HG02884 (cell line): ENCODE data around the gene COBLL1.

ENCODE experiments used
- ATAC-seq: cut with Tn5 transposase; IDR thresholded peaks from one replicate; pipeline ENCODE4 v1.9.1; 2021; ENCODE audit warnings: mild to moderate bottlenecking, moderate library complexity; ENCODE audit not compliant: unreplicated experiment

The COBLL1 gene

DNA sequence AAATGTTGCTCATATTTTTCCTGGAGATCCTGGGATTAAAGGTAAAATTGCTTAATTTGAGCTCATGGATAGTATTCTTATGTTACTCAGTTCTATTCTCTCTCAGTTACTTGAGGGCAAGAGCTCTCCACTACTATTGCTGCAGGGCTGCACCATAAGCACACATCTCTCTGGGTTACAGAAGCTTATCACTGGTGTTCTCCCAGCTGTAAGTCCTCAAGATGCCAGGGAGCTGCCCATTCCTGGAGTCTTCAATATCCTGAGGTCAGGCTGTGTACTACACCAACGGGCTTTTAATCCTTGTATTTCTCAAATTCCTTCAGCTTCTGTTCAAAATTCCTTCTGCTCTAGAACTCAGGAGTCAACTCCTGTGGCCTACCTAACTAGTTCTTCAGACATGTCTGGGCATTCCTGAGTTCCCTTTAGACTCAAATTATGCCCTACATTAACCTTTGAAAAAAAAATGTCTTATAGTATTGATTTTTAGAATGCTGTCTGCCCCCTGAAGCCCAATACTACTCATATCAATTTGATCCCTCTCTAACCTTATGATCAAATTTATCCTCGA is 17.7 kb upstream of the COBLL1 start:
- no peak for ATAC-seq

DNA sequence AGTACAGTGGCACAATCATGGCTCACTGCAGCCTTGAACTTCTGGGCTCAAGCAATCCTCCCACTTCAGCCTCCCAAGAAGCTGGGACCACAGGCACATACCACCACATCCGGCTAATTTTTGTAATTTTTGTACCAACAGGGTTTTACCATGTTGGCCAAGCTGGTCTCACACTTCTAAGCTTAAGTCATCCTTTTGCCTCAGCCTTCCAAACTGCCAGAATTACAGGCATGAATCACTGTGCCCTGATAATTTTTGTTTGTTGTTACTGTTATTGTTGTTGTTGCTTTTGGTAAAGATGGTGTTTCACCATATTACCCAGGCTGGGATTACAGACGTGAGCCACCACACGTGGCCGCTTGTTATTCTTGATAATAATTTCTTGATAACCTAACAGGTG is 10.5 kb upstream of the COBLL1 start:
- ATAC-seq = no peak

DNA sequence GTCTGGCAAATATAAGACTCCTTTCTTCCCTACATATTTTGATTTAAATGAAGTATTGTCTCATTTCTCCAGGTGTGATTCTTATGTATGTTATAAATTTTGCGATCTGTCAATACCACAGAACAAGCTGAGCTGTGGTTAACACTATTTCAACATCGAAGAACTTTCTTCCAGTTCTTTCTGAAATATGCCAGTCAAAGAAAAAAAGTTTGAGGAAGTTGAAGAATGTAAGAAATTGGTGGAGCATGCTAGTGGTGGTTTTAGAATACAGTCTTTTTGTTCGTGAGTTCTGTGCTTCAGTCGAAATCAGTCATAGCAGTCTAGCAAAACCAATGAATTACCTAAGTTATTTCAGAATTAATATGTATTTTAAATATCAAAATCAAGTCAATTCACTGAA is 8.6 kb upstream of the COBLL1 start:
- ATAC-seq = no peak

DNA sequence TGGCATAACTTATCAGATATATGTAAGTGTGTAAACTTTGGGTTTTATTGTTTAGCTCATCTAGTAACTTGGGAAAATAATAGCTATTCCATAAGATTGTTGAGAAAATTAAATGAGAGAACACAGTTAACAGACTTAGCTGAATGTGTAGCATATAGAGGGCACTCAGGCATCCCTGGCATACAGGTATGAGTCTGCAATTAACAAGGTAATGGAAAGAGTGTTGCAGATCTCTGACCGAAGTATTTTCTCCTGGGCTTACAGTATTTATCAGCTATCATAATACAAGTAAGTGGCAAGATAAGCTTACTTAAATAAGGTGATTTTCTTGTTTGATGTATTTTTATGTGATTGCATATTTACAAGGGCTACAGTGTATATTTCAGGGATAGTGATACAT is 7.9 kb upstream of the COBLL1 start:
- no peak for ATAC-seq

DNA sequence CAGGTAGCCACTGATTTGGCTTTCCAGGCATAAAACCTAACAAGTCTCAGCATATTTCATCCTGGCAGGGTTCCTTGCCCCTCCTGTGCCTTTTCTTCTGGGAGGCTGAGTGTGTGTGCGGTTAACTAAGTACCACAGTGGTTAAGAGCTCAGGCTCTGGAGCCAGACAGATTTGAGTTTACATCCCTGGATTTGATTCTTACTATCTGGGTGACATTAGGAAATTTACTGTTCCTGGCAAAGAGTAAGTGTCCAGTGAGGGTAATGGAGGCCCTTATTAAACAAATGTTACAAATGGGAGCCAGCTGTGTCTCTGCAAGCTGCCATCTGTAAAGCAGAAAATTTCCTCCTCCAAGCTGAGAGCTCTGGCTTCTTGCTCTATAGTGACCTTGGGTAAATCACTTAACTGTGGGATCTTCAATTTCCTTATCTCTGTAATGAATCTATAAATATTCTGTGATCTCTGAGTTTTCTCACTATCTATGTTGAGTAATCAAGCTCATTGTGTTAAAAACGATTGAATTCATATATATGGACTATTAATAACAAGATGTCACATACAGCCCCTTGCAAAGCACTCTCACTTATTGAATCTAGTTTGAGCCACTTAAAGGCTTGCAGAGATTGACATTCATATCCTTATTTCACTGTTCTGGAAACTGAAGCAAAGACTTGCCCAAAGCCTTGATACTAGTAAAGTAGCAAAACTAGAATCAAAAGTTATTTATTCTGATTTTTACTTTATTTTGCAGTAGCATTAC is 6.5 kb upstream of the COBLL1 start:
- no peak for ATAC-seq

DNA sequence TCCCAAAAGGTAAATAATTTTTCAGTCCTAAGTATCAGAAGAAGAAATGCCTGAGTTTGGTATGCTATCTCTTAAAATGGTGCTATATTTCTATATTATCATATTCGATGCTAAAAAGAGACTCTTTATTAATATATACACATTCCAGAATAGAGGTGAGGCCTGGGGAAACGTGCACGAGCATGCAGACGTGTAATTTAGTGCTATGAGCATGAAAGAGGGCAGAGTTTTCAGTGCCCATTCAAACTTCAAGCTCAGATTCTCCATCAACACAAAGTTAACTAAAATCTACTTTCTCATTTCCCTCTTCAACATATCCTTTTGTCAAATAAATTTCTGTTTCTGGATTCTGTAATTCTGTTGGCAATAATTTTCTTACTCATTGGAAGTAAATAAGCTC is 5.7 kb upstream of the COBLL1 start:
- no peak for ATAC-seq

DNA sequence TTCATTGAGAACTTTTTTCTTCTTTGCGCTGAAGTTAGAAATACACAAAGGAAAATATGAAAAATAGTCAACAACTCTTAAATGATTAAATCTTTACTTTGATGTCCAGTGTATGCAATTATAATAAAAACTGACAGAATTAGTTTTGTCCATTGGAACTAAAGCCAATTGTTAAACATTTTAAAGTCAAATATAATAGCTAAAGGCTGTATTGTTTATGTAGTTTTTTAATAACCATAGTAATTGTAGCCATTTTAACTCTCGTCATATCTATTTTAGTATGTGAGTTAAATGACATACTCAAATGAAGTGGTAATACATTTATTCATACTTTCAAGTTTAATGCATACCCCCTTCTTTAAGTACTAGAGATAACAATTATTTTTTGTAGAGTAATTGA is 4.7 kb upstream of the COBLL1 start:
- ATAC-seq = no peak

DNA sequence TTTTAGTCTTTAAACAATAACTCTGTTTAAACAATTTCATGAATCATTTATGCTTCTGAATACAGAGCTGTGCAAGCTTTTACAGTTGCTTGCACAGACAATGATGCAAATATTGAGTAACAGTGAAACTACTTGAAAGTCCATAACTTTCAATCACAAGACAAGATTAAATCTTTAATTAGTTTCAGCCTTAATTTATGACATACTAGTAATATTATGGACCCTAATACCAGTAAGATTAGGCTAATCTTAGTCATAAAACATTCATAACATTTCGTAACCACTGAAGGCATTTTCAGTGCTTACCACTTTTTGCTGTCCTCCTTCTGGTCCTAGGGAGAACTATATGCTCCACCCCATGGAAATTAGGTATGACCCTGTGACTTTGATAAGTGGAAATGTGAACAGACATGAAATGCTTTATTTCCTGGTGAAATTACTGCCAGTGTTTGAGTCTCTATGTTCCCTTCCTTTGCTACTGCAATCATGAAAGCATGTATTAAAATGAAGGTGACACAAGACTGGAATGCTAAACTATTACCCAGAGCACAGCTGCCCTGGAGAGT is 1.8 kb upstream of the COBLL1 start:
- ATAC-seq = no peak

DNA sequence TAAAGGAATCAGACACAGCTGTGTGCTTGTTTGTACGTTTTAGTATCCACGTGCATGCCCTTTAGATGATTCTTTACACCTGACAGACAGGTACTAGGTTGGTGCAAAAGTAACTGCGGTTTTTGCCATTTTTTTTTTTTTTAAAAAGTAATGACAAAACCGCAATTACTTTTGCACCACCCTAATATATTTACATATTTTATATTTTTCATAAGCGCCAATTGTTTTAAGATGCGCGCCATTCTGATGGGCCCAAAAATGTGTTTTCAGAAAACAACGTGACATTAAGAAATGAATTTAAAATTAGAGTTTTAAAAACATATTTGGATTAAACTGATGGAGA is 972 bp upstream of the COBLL1 start:
- no peak for ATAC-seq

DNA sequence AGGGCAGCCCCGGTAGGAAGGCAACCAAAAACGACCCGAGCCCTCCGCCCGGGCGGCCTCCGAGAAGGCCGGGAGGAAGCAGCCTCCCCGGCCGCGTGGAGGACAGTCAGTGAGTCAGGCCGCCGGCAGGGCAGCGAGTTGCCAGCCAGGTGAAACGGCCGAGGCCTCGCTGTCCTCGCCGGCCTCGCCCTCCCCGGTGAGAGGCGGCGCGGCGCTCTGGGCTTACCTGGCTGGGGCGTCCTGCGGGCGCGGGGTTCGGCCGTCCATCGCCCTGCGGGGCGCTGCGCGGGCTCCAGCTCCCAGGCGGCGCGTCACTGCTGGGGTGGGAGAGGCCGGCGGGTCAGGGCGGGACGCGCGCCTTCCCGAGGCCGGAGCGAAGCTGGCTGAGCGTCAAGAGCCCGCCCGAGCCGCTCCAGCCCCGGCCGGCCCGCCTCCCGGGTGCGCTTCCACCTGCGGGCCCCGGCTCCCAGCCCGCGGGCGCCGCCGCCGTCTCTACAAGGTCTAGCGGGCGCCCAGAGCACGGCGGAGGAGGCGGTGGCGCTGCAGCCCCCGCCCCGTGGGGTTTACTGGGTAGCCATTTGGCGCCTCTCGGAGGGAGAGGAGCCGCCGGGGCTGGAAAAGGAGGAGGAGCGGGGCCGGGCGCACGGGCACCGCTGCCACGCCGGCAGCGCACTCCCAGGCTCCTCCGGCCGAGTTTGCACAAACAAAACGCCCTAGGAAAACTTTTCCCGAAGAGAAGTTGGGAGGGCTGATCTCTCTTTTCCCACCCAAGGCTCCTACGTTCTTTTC is 499 bp downstream of the COBLL1 start:
- ATAC-seq = peak; percentile 48

DNA sequence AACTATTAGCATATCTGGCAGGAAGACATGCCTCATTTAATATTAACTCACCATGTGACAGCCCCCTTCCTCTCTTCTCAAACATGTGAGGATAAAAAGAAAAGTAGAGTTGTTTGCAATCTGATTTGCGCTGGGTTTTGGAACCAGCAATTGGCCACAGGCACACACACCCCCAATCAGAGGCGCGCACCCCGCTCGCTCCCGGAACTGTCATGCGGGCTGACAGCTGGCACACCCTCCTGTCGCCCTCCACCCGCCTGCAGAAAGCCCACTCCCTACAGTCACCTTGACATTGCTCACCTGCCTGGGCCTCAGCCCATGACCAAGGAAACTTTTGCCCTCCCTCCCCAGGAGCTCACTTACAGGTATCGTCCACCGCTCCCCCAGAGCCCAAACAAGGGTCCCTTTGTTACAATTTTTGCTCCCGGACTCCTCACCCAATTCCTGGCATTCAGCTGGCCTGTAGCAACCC is 1.1 kb downstream of the COBLL1 start:
- ATAC-seq = no peak

DNA sequence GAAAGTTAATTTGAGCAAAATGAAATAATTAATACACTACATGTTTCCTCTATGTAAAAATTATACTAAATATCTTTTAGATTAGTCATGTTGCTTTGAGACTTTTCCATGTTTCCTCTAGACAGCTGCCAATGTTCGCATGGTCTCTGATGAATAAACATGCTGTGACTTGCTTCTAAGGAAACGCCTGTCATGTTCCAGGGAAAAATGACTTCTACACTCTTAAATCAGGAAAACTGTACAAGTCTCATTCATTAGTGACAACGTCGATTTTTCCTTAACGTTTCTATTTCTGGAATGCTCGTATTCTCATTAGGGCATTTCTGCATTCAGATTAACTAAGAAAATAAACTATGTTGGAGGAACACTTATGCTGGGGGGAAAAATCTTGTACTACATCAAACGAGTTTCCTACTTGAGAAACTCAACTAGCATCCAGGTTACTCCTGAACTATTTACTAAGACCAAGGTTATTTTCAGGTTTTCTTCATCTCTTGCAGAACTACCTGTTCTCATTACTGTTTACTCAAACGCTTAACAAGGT is 1.6 kb downstream of the COBLL1 start:
- ATAC-seq = no peak

DNA sequence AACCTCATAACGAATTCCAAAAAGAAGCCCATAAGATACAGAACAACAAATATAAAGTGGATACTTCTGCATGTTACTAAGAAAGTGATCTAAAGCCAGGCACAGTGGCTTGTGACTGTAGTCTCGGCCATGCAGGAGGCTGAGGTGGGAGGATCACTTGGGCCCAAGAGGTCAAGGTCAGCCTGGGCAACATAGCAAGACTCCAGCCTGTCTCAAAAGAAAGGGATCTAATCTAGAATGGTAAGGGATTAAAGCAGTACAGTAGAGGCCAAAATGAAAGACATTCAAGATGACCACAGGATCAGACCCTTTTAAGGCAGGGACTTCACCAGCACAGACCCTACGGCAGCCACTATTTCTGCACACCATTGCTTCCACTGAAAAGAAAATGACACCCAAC is 3.8 kb downstream of the COBLL1 start:
- ATAC-seq = no peak

DNA sequence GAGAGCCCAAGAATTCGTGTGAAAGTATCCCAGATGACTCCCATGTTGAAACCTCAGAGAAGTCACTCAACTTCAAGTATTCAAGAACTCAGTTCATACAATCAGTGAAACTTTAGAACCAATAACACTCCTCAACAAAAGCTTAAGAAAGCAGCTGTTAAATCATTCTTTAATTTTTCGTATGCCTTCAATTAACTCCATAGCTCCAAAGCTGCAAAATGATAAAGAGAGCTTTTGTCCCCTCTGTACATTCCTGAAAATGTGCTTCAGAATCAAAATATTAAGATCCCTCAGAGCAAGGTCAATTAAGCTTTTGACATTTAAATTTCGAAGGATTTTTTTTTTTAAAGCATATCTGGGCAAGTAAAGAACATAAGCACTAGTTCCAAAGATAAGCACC is 4.7 kb downstream of the COBLL1 start:
- ATAC-seq = no peak

DNA sequence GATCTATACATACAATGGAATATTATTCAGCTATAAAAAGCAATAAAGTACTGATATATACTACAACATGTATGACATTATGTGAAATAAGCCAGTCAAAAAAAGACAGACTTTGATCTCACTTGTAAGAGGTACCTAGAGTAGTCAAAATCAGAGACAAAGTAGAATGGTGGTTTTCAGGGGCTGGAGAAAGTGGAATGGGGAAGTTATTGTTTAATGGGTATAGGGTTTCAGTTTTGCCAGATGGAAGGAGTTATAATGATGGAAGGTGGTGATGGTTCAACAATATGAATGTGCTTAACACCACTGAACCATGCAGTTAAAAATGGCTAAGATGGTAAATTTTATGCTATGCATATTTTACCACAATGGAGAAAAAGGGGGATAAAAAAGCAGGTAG is 6.3 kb downstream of the COBLL1 start:
- no peak for ATAC-seq

DNA sequence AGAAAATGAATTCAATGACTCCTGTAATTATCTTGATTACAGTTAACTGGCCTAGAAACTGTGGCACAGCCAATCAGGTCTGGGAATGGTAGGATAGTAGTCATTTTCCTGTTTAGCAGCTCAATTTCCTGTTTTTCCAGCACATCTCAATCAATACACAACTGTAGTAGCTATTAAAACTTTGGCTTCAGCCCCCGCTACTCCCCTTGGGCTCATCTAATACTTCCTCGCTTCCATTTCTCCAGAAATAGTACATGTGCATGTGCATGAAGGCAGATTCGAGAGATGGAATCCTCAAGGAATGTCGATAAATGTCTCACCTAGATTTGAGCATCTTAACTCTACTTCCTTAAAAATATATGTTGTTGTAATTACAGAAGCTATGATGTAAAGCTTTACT is 9.7 kb downstream of the COBLL1 start:
- ATAC-seq = no peak

DNA sequence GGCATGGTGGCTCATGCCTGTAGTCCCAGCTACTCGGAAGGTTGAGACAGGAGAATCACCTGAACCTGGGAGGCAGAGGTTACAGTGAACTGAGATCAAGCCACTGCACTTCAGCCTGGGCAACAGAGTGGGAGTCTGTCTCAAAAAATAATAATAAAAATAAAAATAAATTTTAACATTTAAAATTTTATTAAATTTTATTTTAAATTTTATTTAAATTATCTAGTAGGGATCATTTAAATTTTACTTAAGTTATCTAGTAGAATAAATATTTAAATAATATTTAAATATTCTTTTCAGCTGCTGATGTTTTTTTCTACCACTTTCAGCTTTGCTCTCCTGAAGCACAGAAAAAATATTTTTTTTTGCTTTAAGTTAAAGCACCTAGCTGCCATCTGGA is 10.4 kb downstream of the COBLL1 start:
- ATAC-seq = no peak

DNA sequence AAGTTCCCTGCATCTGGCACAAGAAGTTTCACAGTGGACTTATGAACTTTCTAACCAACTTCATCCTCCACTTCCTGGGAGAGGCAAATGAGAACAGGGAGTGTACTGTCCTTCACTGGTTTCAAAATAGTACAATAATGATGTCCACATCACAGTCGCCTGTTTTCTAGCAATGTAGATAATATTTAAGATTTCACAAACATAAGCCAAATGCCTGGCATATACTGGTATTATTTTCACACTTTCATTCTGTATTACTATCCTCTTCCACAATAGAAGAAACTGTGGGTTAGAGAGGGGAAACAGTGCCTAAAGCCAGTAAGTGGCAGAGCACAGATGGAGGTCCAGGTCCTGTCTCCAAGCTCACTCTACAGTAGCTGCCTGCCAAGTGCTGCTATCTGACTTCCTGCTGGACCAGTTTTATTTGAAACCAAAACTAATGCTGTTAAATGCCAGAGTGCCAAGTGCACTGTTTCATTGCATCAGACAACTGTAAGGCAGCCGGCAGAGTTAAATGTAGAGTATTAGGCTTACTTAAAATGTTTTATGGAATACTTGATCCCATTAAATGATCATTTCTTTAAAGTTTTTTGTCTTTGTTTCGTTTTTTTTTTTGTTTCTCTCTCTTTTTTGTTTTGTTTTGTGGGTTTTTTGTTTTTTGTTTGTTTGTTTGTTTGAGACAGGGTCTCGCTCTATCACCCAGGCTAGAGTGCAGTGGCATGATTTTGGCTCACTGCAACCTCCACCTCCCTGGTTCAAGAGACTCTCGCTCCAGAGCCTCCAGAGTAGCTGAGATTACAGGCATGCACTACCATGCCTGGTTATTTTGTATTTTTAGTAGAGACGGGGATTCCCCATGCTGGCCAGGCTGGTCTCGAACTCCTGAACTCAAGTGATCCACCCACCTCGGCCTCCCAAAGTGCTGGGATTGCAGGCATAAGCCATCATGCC is 15.1 kb downstream of the COBLL1 start:
- ATAC-seq = no peak

DNA sequence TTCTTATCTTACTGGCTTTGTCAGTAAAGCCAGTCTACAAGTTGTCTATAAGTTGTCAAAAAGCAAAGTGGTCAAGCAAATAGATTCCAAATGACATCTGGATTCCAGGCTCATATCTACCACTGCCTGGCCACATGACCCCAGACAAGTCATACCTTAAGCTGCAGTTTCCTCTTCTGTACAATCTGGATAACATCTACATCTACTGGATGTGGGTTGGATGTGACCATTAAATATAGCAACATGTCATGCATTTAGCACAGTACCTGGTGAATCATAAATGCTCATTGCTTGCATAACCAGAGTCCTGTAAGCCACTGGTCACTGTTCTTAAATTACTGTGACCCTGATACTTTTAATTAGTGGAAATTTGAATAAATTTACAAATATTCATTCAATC is 16.8 kb downstream of the COBLL1 start:
- ATAC-seq = no peak

DNA sequence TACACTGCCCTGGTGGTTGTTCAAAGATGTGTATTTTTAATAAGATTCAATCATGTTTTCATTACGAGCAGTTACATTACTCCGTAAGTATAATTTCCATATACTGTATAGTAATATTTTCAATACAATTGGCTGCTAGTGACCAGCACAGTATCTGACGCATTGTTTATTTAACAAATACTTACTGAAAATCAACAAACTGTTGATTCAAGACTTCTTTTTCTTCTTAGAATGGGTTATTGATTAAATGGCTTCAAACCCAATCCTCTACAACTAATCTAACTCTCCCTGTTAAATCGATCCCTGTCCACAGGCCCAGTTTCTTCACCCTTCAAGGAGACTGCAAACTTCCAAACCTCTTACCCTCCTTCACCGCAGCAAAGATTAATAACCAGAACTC is 18.5 kb downstream of the COBLL1 start:
- no peak for ATAC-seq
